A549 (cell line): ENCODE measurements around the gene SLC1A3. TPM values are rescaled to one million over a fixed set of nuclear protein-coding genes. Genes with fewer than 3 reads are reported as not detected.

ENCODE experiments used
- ATAC-seq, 2 experiments: fragments of 200-7000 bp in 1 of 2; fragments of >200 bp in 1 of 2; cut with Nextera tagmentation in 1 of 2; cut with Tn5 transposase in 1 of 2; 3 replicates each; pipeline versions ENCODE4 v1.8.0 to v1.9.1; 2018 to 2020; ENCODE audit warnings: mild to moderate bottlenecking in 1 of 2, moderate library complexity in 1 of 2
- CTCF ChIA-PET: fragments of 300-600 bp; sonication (Branson Sonifier 250); formaldehyde crosslinking; extraction: SDS; loops from one replicate; lab custom pipeline; 2021; ENCODE audit warnings: antibody characterized with exemption, inconsistent platforms; lab: Yijun Ruan, JAX
- POLR2A ChIA-PET: fragments of 350-600 bp; formaldehyde crosslinking; extraction: SDS; loops from one replicate; lab custom pipeline; 2021; ENCODE audit warnings: antibody characterized with exemption, inconsistent platforms; lab: Yijun Ruan, JAX
- DNase-seq, 2 experiments: peaks; one replicate each; pipeline versions ENCODE4 v3.0.0 to v3.0.0-alpha.2; 2011 to 2016; ENCODE audit warnings: low read depth in 1 of 2, low spot score in 1 of 2
- FAIRE-seq: peaks from 2 replicates; lab custom pipeline; 2011; peaks lifted over from hg19 to GRCh38; lab: Jason Lieb, UNC
- H3K27ac ChIP-seq, 2 experiments: fragments of >200 bp; sonication (Bioruptor Twin); formaldehyde crosslinking; 3 replicates each; pipeline ENCODE4 v1.5.1; 2016 to 2017
- H3K4me1 ChIP-seq: fragments of >200 bp; sonication (Bioruptor Twin); formaldehyde crosslinking; 3 replicates; pipeline ENCODE4 v1.6.1; 2016
- H3K4me2 ChIP-seq: fragments of >200 bp; sonication (Bioruptor Twin); formaldehyde crosslinking; 3 replicates; pipeline ENCODE4 v1.6.1; 2016
- H3K4me3 ChIP-seq: fragments of >200 bp; sonication (Bioruptor Twin); formaldehyde crosslinking; 3 replicates; pipeline ENCODE4 v1.5.1; 2016
- H3K9me3 ChIP-seq: fragments of >200 bp; sonication (Bioruptor Twin); formaldehyde crosslinking; 3 replicates; pipeline ENCODE4 v1.6.1; 2016
- BCL3 ChIP-seq: fragments of >200 bp; sonication (Bioruptor Twin); formaldehyde crosslinking; IDR thresholded peaks from 3 replicates; pipeline ENCODE4 v1.6.1; 2016
- CTCF ChIP-seq: fragments of >200 bp; sonication (Bioruptor Twin); formaldehyde crosslinking; IDR thresholded peaks from 3 replicates; pipeline ENCODE4 v1.5.1; 2016
- E2F6 ChIP-seq: IDR thresholded peaks from 2 replicates; pipeline ENCODE4 v1.6.1; 2012; ENCODE audit warnings: low read depth, borderline replicate concordance
- HDAC2 ChIP-seq: fragments of 200-600 bp; sonication (generic); IDR thresholded peaks from 2 replicates; pipeline ENCODE4 v1.6.1; 2016
- HES2 ChIP-seq: fragments of >200 bp; sonication (Bioruptor Twin); formaldehyde crosslinking; IDR thresholded peaks from 2 replicates; pipeline ENCODE4 v1.6.1; 2016
- HEYL ChIP-seq: fragments of 250-450 bp; sonication (Bioruptor Pico); IDR thresholded peaks from 2 replicates; pipeline ENCODE4 v1.8.0; 2021; ENCODE audit warnings: mild to moderate bottlenecking, moderate library complexity
- HOXB5 ChIP-seq: fragments of 250-450 bp; sonication (Bioruptor Pico); IDR thresholded peaks from 2 replicates; pipeline ENCODE4 v1.5.0; 2020; ENCODE audit warnings: mild to moderate bottlenecking, moderate library complexity
- JUNB ChIP-seq: fragments of >200 bp; sonication (Bioruptor Twin); formaldehyde crosslinking; IDR thresholded peaks from 2 replicates; pipeline ENCODE4 v1.6.1; 2016
- KDM5A ChIP-seq: fragments of 200-600 bp; sonication (generic); IDR thresholded peaks from 2 replicates; pipeline ENCODE4 v1.6.1; 2016; ENCODE audit warnings: antibody characterized with exemption, mild to moderate bottlenecking
- MYC ChIP-seq: IDR thresholded peaks from 2 replicates; pipeline ENCODE4 v1.6.1; 2012; ENCODE audit warnings: mild to moderate bottlenecking, inconsistent platforms, low read length, improper control_type of control experiment, borderline replicate concordance
- NFE2L2 ChIP-seq: fragments of 150-350 bp; conservative IDR thresholded peaks from 2 replicates; pipeline ENCODE4 v1.6.1; 2014; ENCODE audit warnings: low read length
- PBX3 ChIP-seq: IDR thresholded peaks from 2 replicates; pipeline ENCODE4 v1.6.1; 2012
- PHF8 ChIP-seq: fragments of 200-600 bp; sonication (generic); IDR thresholded peaks from 2 replicates; pipeline ENCODE4 v1.6.1; 2016; ENCODE audit warnings: low read depth, mild to moderate bottlenecking, antibody characterized with exemption, moderate library complexity, borderline replicate concordance
- POLR2A ChIP-seq: IDR thresholded peaks from 2 replicates; pipeline ENCODE4 v1.6.1; 2012; ENCODE audit warnings: mild to moderate bottlenecking, low read length
- POLR2AphosphoS2 ChIP-seq: conservative IDR thresholded peaks from 2 replicates; pipeline ENCODE4 v1.6.1; 2012; ENCODE audit warnings: low read length, improper control_type of control experiment, inconsistent platforms
- TFCP2L1 ChIP-seq: fragments of 250-450 bp; sonication (Bioruptor Pico); IDR thresholded peaks from 2 replicates; pipeline ENCODE4 v1.5.0; 2021; ENCODE audit warnings: mild to moderate bottlenecking
- USF2 ChIP-seq: fragments of 450-650 bp; IDR thresholded peaks from 2 replicates; pipeline ENCODE4 v1.6.1; 2014; ENCODE audit warnings: antibody characterized with exemption
- ZC3H11A ChIP-seq: fragments of 450-650 bp; IDR thresholded peaks from 2 replicates; pipeline ENCODE4 v1.6.1; 2014; ENCODE audit warnings: antibody characterized with exemption, mild to moderate bottlenecking
- WGBS: methylation state at CpG from one replicate; pipeline ENCODE4 v1.1.6; 2017; ENCODE audit errors: missing lambda C conversion rate; 5-methylcytosine and 5-hydroxymethylcytosine counted together
- polyA plus RNA-seq, 4 experiments: library from polyadenylated mRNA; depleted of rRNA in 3 of 4; stranded (reverse); fragments of >200 nt; fragmentation: RNase III in 1 of 4; extraction: RNeasy Plus Mini Kit Qiagen cat#74134 plus additional on column Dnase treatment in 1 of 4; gene quantifications; 2 replicates in 3 of 4; 3 replicates in 1 of 4; pipeline ENCODE4 v1.2.3, GENCODE V29; 2011 to 2017

The SLC1A3 gene
- polyA plus RNA-seq, 2 of the 4 experiments (the other 2 are of a cell fraction): not detected

GRCh38 chr5:36698031-36698430 lies 91.6 kb downstream of the SLC1A3 start:
- H3K4me3 ChIP-seq: no peak overlapping the region
- H3K9me3 ChIP-seq: no peaks in the 10 kb centered on the region
- FAIRE-seq: no peak
- no peak for DNase-seq
- CTCF ChIA-PET: interaction anchor here (1.1 kb wide), 2 partner anchors 11 to 186 kb away, joined by 3 read pairs; no protein-coding TSS in a partner anchor
- no peak for ATAC-seq
- POLR2A ChIA-PET: no interaction called here
- WGBS: 40% methylated on average over 2 of the region's 2 CpGs
- no peak overlapping the region for H3K27ac ChIP-seq
- no peak overlapping the region for H3K4me2 ChIP-seq
- no peaks in the 10 kb centered on the region for H3K4me1 ChIP-seq
- TF ChIP-seq TFCP2L1 (no peak), PBX3 (no peak)

GRCh38 chr5:36701085-36701698 lies 94.8 kb downstream of the SLC1A3 start:
- DNase-seq: no peak
- no peak overlapping the region for H3K4me3 ChIP-seq
- TF ChIP-seq HDAC2: no peak
- TF ChIP-seq BCL3: no peak
- TF ChIP-seq HOXB5 (CRISPR knock-in tag): no peak
- no peak for TF ChIP-seq KDM5A
- no peak for TF ChIP-seq CTCF
- no peak for TF ChIP-seq JUNB
- TF ChIP-seq, all 56 proteins: peak for 0
- Histone ChIP-seq H3K27ac (no peak overlapping the region), H3K4me1 (no peaks in the 10 kb centered on the region), H3K9me3 (no peaks in the 10 kb centered on the region), H3K4me2 (no peak overlapping the region)
- ChIA-PET POLR2A (no interaction called here), CTCF (interaction anchor here (0.6 to 2.5 kb wide), 5 partner anchors 10 to 284 kb away, joined by 3 to 12 read pairs (median 3); no protein-coding TSS in a partner anchor)
- FAIRE-seq (no peak), ATAC-seq (no peak)
- WGBS: 0% methylated on average over 4 of the region's 4 CpGs

- peaks cover 15% of the 10 kb centered on the region; the same call in 2 of the 3 replicates for H3K9me3 ChIP-seq
- TF ChIP-seq HEYL (CRISPR knock-in tag) (no peak), USF2 (no peak), POLR2AphosphoS2 (no peak), ZC3H11A (no peak), NFE2L2 (no peak), HES2 (no peak), PHF8 (no peak), MYC (no peak), E2F6 (no peak), POLR2A (no peak)
- H3K27ac ChIP-seq: no peak overlapping the region
- no peak overlapping the region for H3K4me2 ChIP-seq
- ChIA-PET POLR2A (no interaction called here), CTCF (interaction anchor here (1.2 kb wide), 1 partner anchor 10 kb away, joined by 3 read pairs; no protein-coding TSS in a partner anchor)
- DNase-seq (no peak), ATAC-seq (no peak), FAIRE-seq (no peak)
- 39% methylated on average over 5 of the region's 5 CpGs for WGBS
- no peaks in the 10 kb centered on the region for H3K4me1 ChIP-seq
- no peak overlapping the region for H3K4me3 ChIP-seq
Observed at GRCh38 chr5:36703245-36703860, 96.9 kb downstream of the SLC1A3 start.
